GM18526 (cell line): Measurements from ENCODE around the gene PRADC1.

Experiments used
- POLR2A ChIP-seq: IDR thresholded peaks from 3 replicates; pipeline ENCODE4 v1.6.1; 2011; ENCODE audit not compliant: insufficient read length; ENCODE audit errors: extremely low read depth

Gene PRADC1

GRCh38 chr2:73225513-73226360 lies 7.3 kb downstream of the PRADC1 start:
- no peak for TF ChIP-seq POLR2A

- no peak for TF ChIP-seq POLR2A
Measured at GRCh38 chr2:73223821-73224220, 9.2 kb downstream of the PRADC1 start.

DNA sequence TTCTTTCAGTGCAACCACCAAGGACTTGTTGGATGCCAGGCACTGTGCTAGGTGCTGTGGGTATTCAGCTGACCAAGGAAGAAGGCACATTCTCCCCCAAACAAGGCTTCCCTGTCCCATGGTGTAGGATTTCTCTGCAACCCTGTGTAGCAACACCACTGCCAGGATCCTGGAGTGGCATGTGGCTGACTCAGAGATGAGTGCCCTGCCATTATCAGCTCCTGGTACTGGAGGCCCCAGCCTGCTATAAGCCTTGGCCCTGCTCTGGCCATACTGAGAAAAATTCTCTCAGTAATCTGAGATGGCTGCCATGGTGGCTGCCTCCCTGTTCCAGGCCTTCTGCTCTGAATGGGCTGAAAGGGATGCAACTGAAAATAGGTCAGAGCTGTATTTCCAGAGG lies 14.7 kb downstream of the PRADC1 start:
- no peak for TF ChIP-seq POLR2A

DNA sequence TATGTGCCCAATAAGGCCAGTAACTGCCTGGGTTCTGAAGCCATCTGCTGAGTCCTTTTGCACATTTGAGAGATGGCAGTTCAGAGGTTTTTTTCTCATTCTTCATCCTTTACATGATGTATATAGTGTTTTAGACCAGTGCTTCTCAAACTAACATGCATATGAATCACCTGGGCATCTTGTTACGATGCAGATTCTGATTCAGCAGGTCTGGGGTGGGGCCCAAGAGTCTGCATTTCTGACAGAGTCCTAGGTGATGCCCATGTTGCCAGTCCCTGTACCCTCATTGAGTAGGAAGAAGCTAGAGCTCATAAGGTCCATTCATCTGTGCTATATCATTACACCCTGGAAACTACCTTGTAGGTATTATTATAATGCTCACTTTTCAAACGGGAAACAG lies 15.2 kb downstream of the PRADC1 start:
- no peak for TF ChIP-seq POLR2A

DNA sequence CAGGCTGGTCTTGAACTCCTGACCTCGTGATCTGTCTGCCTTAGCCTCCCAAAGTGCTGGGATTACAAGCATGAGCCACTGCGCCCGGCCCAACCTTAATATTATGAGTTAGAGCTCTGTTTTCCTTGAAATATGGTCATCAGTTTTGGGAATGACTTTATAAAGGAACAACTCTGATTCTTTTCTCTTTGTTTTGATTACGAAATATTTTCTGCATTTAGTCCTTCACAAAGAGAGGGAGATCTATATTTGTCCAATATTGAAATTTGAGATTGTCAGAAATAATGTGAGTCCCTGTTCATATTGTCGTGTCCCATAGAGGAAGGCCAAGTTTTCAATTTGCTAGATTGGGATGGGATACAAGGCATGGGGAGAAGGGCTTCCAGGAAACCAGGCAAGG lies 15.9 kb downstream of the PRADC1 start:
- TF ChIP-seq POLR2A, result no peak

- no peak for TF ChIP-seq POLR2A
Measured at GRCh38 chr2:73215254-73215653, 17.8 kb downstream of the PRADC1 start.

DNA sequence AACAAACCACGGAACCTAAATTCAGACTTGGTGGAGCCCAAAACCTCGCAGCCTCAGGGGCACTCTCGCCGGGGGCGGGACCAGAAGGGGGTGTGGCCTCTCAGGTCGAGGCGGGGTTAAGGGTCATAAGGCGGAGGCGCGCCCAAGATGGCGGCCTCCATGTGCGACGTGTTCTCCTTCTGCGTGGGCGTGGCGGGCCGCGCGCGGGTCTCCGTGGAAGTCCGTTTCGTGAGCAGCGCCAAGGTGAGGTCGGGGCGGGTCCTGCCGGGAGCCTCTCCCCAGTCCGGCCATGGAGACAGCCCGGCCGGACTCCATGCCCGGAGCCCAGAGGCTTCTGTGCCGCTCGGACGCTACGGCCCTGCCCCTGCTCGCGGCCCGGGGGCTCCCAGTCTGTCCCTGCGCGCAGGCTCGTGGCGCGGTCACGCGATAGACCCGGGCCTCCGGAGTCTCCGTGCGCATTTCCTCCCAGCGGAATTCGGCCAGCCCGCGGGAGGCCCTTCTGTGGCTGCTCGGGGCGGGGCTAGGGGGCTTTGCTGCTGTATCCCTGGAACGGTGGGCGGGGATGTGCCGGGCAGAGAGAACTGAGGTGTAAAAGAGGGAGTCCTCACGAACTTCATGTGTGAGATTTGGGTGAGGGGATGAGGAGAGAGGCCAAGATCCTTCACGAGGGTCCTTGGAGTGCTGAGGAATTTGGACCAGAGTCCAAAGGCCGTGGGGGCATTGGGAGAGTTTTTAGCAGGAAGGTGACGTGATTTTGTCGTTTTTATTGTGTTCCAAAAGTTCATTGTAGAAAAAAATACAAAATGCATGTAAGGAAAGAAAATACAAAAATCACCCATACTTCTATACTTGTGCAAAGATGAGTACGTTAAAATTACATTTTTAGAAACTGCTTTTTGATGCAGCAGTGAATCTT lies 18.7 kb downstream of the PRADC1 start, which contains the start of gene SMYD5:
Gene SMYD5 (plus strand): TSS at position 126 of the 916 bp plus-strand sequence. CDS start 22 bp downstream, at position 148.
- peak; percentile 65 for TF ChIP-seq POLR2A

DNA sequence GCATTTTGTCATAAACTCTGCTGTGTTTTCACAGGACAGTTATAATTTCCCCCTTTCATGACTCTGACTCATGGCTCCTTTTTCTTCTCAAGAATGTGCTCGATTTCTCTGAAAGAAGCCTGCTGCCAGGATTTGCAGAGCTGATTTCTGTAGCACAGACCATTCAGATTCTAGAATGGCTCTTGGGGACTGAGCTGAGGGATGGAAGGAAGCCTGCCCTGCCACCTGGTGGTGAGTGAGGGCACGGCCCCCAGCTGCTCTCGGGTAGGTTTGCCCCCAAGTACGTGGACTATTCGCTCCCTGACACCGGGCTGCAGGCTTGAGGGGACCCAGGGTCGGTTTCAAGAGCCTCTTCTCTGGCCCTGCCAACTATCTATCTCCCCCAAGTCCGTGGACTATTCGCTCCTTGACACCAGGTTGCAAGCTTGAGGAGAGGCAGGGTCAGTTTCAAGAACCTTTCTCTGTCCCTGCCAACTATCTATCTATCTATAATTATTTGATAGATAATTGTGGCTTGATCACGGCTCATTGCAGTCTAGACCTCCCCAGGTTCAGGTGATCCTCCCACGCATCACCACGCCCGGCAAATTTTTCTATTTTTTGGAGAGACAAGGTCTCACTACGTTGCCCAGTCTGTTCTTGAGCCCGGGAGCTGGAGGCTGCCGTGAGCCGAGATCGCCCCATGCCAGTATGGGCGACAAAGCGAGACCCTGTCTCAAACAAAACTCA lies 20.4 kb downstream of the PRADC1 start:
- no peak for TF ChIP-seq POLR2A

DNA sequence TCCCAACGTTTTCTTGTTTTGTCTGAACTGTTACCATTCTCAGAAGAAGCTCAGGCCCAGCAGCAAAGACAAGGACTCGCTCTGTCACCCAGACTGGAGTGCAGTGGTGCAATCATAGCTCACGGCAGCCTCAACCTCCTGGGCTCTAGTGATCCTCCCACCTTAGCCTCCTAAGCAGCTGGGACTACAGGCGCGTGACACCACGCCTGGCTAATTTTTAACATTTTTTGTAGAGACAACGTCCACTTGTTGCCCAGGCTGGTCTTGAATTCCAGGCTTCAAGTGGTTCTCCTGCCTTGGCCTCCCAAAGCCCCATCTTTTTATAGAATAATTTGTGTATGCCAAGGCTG lies 21.0 kb downstream of the PRADC1 start:
- TF ChIP-seq POLR2A, result no peak

DNA sequence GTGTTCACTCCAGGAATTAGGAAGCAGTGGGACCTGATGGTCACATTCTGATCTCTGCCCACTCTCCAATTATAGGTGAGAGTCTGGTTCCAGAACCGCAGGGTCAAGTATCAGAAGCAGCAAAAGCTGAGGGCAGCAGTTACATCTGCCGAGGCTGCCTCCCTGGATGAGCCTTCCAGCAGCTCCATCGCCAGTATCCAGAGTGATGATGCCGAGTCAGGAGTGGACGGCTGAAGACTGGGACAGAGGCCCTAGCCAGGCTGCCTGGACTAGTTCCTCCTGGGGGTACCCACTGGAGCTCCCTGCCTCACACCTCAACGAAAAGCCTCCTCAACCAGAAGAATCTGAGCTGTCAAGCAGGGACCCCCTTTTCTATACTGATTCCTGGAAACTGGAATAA lies 22.3 kb downstream of the PRADC1 start:
- no peak for TF ChIP-seq POLR2A

DNA sequence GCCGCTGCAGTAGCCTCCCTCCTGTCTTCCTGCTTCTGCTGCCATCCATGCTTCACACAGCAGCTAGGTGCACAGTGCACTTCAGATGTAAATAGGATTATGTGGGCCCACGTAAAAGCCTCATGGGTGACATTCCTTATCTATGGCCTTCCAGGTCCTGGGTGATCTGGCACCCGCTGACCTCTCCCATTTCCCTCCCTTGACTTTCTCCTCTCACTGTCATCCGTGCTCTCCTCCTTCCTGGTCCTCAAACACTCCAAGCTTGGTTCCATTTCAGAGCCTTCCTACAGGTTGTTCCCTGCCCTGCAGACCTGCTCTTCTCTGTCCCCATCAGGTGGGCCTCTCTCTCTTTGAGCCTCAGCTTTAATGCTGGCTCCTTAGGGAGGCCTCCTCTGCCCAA lies 23.0 kb downstream of the PRADC1 start:
- TF ChIP-seq POLR2A, result no peak

DNA sequence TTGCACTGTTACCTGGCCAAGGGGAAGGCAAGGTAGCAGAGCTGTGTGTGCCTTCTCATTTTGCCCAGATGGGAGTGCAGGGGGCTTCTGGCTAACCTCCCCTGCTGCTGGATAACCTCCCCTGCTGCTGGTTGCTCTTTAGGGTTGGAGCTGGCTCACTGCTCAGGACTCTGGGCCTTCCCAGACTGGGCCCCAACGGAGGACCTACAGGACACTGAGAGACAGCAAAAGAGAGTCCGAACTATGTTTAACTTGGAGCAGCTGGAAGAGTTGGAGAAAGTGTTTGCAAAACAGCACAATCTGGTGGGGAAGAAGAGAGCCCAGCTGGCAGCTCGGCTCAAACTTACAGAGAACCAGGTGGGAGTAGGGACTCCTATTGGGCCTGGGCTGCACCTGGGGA lies 24.8 kb downstream of the PRADC1 start:
- no peak for TF ChIP-seq POLR2A

GRCh38 chr2:73205611-73206010 lies 27.4 kb downstream of the PRADC1 start:
- TF ChIP-seq POLR2A, result no peak

DNA sequence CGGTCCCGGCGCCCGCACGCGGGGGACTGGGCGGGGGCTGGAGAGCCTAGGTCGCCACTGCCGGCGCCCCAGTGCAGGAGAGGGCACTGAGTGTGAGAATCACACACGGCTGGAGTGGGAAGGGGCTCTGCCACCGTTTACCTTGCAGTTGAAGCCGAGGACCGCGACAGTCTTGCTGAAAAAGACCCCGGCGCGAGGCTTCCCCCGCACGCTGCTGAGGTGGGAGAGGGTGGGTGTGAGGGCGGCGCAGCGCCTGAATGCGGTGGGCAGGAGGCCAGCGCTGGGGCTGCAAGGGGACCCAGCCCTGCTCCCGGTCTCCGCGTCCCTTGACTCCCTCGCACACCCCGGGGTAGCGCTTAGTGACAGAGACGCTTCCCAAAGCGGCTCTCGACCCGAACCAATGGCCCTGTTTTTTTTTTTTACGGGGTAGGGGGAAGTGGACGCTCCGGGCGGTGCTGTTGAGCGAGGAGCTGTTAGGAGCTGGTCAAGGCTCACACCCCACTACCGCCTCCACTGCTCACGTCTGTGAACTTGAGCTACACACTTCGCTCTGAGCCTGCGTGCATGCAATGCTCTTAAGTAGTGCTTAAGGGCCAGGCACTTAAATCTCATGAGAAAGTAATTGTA lies 29.9 kb downstream of the PRADC1 start:
- TF ChIP-seq POLR2A, result no peak
